C4-2B (cell line): ENCODE results near the gene GPBAR1.

Source experiments
- H3K27ac ChIP-seq: fragments of 450-650 bp; 2 replicates; pipeline ENCODE4 v1.5.1; 2017
- ZFX ChIP-seq: fragments of 450-650 bp; IDR thresholded peaks from 2 replicates; pipeline ENCODE4 v1.6.1; 2017
- TF ChIP-seq, protein P1 (sequence below): fragments of 450-650 bp; conservative IDR thresholded peaks from 2 replicates; pipeline ENCODE4 v1.5.1; 2017; ENCODE audit warnings: mild to moderate bottlenecking

GPBAR1 gene

DNA sequence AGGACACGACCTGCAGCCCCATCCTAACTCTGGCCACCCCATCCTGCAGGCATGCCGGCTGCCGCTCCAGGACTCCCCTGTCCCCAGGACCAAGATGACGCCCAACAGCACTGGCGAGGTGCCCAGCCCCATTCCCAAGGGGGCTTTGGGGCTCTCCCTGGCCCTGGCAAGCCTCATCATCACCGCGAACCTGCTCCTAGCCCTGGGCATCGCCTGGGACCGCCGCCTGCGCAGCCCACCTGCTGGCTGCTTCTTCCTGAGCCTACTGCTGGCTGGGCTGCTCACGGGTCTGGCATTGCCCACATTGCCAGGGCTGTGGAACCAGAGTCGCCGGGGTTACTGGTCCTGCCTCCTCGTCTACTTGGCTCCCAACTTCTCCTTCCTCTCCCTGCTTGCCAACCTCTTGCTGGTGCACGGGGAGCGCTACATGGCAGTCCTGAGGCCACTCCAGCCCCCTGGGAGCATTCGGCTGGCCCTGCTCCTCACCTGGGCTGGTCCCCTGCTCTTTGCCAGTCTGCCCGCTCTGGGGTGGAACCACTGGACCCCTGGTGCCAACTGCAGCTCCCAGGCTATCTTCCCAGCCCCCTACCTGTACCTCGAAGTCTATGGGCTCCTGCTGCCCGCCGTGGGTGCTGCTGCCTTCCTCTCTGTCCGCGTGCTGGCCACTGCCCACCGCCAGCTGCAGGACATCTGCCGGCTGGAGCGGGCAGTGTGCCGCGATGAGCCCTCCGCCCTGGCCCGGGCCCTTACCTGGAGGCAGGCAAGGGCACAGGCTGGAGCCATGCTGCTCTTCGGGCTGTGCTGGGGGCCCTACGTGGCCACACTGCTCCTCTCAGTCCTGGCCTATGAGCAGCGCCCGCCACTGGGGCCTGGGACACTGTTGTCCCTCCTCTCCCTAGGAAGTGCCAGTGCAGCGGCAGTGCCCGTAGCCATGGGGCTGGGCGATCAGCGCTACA lies 2.1 kb downstream of the GPBAR1 start:
- no peak overlapping the region for H3K27ac ChIP-seq
- TF ChIP-seq, protein P1, sequence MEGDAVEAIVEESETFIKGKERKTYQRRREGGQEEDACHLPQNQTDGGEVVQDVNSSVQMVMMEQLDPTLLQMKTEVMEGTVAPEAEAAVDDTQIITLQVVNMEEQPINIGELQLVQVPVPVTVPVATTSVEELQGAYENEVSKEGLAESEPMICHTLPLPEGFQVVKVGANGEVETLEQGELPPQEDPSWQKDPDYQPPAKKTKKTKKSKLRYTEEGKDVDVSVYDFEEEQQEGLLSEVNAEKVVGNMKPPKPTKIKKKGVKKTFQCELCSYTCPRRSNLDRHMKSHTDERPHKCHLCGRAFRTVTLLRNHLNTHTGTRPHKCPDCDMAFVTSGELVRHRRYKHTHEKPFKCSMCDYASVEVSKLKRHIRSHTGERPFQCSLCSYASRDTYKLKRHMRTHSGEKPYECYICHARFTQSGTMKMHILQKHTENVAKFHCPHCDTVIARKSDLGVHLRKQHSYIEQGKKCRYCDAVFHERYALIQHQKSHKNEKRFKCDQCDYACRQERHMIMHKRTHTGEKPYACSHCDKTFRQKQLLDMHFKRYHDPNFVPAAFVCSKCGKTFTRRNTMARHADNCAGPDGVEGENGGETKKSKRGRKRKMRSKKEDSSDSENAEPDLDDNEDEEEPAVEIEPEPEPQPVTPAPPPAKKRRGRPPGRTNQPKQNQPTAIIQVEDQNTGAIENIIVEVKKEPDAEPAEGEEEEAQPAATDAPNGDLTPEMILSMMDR = no peak
- no peak for TF ChIP-seq ZFX

DNA sequence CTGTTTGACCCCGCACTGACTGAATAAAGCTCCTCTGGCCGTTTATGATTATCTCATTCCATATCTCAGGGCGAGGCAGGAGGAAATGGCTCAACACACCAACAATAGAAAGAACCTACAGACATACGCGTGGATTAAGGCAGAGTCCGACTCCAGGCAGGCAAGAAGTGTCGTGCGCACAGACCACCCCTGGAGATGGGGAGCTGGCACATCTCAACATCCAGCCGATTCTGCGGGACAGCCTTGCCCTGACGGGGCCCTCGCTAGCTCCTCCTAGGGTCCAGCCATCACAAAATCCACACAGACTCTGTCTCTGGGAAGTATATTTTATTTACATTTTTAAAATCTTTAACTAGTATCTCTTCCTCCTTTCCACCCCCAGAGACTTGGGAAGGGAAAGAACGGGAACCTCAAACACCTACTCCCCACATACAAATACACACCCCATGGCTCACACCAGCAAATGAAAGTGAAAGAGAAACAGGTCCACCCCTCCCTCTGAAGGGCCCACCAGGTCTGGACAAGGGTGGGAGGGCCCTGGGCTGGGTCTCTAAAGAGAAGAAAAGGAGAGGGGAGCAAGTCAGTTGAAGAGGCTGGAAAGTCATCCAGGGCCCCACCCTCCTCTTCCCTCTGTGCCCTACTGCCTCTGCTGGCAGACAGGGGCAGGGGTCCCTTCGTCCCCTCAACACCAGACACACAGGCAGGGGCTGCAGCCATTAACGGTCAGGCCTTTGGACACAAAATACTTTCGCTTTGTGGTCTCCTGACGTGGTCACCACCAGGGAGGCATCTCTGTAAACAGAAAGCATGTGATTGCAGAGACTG lies 3.2 kb downstream of the GPBAR1 start:
- TF ChIP-seq, protein P1 = no peak
- no peak for TF ChIP-seq ZFX
- no peak overlapping the region for H3K27ac ChIP-seq

DNA sequence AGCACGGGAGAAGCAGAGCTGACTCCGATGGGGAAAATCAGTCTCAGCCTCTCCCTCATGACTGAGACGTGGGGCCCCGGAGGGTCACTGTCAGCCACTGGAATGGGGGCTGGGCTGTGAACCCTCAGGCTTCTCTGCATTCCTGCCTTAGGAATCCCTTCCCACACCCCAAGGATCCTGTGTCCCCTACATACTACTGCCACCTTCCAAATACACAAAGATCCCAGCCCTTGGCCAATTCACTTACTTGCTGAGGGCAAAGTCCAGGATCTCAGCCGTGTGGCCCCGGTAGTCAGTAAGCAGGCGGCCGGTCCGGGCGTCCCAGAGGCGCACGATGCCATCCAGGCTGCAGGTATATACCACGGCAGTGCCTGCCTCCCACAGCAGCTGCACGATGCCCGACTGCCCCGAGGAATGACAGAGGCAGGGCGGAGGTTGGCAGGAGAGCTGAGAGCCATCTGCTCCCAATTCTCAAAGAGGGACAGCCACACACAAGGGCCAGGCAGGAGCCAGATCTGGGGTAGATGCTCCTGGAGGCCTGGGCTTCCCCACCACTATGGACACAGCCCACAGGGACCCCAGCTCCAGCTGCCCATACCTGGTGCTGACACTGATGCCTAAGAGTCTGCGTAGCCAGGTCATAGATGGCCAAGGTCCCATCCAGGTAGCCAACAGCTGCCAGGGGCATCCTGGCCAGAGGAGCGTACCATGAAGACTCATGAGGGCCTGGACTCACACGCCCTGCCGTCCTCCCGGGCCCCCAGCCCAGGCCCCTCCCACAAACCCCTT lies 4.2 kb downstream of the GPBAR1 start:
- no peak overlapping the region for H3K27ac ChIP-seq
- TF ChIP-seq, protein P1 = no peak
- no peak for TF ChIP-seq ZFX

DNA sequence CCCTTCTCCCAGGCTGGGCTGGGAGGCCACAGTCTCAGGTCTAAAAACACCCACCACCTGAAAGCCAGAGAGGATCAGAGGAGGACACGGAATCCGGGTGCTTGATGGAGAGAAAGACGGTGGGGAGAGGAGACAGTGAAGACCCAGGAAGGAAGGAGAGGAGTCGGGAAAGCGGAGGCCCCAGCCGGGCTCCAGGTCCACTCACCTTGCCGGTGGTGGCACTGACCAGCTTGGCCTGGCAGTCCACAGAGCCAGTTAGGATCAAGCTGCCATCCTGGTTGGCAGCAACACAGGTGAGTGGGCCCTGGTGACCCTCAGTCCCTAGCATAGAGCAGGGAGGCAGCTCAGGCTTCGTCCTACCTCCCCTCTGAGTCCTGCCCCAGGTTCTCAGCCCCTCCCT lies 4.8 kb downstream of the GPBAR1 start:
- TF ChIP-seq, protein P1 = no peak
- no peak overlapping the region for H3K27ac ChIP-seq

DNA sequence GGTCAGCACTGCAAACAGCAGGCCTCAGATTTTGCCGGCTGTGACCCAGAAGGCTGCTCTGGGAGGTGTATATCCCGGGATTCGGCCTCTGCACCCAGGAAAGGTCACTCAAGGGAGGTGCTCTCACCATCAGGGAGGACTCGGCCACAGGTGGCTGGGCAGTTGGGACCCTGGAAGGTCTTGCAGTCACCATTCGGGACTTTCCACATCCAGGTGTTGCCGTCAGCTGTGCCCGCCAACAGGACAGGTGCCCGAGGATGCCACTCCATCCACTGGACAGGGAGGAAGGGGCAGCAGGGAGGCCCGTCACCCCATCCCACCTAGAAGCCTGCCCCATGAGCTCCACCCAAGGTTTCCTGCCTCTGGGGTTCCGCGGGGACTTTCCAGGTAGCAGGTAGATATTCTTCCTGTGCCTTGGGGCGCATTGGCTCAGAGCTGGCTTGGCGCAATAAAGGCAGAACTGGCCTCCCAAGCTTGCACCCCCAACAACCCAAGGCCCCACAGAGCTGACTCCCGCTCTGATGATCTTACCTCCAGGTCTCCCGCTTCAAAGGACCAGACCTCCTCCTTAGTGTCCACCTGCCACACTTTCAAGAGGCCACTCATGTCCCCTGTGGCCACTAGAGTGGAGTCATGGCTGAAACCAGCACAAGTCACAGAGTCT lies 5.6 kb downstream of the GPBAR1 start:
- TF ChIP-seq, protein P1 = no peak
- no peak for TF ChIP-seq ZFX
- H3K27ac ChIP-seq = no peak overlapping the region

DNA sequence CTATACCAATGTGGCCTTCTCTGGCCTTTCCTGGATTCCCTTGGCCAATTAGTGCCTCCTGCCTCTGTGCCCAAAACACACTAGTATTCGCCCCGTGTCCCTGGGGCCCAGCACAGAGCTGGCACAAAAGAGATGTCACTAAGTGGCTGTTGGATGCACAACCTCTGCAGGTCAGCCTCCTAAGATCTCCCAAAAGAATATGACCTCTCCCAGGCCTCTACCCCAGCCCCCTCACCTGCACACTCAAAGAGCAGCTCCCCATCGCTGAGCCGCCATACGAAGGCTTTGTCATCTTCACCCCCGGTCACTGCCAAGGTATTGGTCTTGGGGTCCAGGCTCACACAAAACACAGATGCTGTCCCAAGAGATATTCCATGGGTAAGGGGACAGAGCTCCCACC lies 6.4 kb downstream of the GPBAR1 start:
- TF ChIP-seq, protein P1 = no peak
- TF ChIP-seq ZFX = no peak
- no peak overlapping the region for H3K27ac ChIP-seq
